AG04450 (cell line): ENCODE results near the gene C20orf141. TPM values are rescaled to one million over a fixed set of nuclear protein-coding genes. Genes with fewer than 3 reads are reported as not detected.

Source experiments
- CTCF ChIA-PET: fragments of 300-600, 350-600 bp; formaldehyde crosslinking; extraction: SDS; loops from one replicate; lab custom pipeline; 2022; ENCODE audit warnings: antibody characterized with exemption, inconsistent platforms; lab: Charles Lee
- POLR2A ChIA-PET: fragments of 350-600 bp; formaldehyde crosslinking; extraction: SDS; loops from one replicate; lab custom pipeline; 2021; ENCODE audit warnings: antibody characterized with exemption, inconsistent platforms; lab: Yijun Ruan, JAX
- DNase-seq: peaks from one replicate; pipeline ENCODE4 v3.0.0-alpha.2; 2011; ENCODE audit warnings: low read depth, low spot score
- H3K27ac ChIP-seq: one replicate; pipeline ENCODE4 v1.5.1; 2012; ENCODE audit warnings: low read depth, low read length, control low read depth
- H3K27me3 ChIP-seq: one replicate; pipeline ENCODE4 v1.6.0; 2012; ENCODE audit warnings: low read length; ENCODE audit not compliant: control insufficient read depth, insufficient read depth
- H3K4me3 ChIP-seq: 2 replicates; pipeline ENCODE4 v1.5.1; 2011; ENCODE audit warnings: mild to moderate bottlenecking, low read depth, low read length, control low read depth
- H3K9me3 ChIP-seq: 2 replicates; pipeline ENCODE4 v1.5.1; 2012; ENCODE audit warnings: low read length; ENCODE audit not compliant: control insufficient read depth, insufficient read depth
- polyA plus RNA-seq: library from polyadenylated mRNA; depleted of rRNA; stranded (reverse); fragments of >200 nt; gene quantifications from 2 replicates; pipeline ENCODE4 v1.2.3, GENCODE V29; 2011
- TF ChIP-seq, protein P1 (sequence below): IDR thresholded peaks from 2 replicates; pipeline ENCODE4 v1.5.1; 2011; ENCODE audit warnings: low read depth, low read length, control low read depth, inconsistent platforms

The C20orf141 gene
- polyA plus RNA-seq, 1 experiment = not detected

DNA sequence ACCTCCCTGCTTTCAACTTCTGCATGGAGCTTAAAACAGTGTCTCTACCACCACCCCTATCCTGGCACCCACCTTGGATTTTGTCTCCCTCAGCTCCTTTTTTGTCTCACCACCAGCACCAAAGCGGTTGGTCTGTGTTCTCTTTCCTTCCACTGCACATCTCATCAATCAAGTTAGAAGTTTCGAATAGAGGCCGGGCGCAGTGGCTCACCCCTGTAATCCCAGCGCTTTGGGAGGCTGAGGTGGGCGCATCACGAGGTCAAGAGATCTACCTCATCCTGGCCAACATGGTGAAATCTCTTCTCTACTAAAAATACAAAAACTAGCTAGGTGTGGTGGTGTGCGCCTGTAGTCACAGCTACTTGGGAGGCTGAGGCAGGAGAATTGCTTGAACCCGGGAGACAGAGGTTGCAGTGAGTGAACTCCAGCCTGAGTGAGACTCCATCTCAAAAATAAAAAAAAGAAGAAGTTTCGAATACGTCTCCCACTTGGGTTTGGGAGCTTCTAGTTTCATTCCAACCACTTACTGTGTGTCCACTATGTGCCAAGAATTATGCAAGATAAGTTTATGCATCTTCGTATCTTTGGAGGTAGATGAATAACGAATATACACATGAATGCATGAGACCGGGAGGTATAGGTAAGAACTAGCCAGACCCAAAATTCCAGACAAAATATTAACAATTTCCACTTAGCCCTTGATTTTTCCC is 19.8 kb downstream of the C20orf141 start:
- TF ChIP-seq, protein P1, sequence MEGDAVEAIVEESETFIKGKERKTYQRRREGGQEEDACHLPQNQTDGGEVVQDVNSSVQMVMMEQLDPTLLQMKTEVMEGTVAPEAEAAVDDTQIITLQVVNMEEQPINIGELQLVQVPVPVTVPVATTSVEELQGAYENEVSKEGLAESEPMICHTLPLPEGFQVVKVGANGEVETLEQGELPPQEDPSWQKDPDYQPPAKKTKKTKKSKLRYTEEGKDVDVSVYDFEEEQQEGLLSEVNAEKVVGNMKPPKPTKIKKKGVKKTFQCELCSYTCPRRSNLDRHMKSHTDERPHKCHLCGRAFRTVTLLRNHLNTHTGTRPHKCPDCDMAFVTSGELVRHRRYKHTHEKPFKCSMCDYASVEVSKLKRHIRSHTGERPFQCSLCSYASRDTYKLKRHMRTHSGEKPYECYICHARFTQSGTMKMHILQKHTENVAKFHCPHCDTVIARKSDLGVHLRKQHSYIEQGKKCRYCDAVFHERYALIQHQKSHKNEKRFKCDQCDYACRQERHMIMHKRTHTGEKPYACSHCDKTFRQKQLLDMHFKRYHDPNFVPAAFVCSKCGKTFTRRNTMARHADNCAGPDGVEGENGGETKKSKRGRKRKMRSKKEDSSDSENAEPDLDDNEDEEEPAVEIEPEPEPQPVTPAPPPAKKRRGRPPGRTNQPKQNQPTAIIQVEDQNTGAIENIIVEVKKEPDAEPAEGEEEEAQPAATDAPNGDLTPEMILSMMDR = no peak
- Histone ChIP-seq H3K27ac (no peak overlapping the region), H3K27me3 (no peaks in the 10 kb centered on the region), H3K4me3 (no peak overlapping the region), H3K9me3 (no peaks in the 10 kb centered on the region; the same call in 1 of the 2 replicates)
- no peak for DNase-seq
- ChIA-PET POLR2A (no interaction called here), CTCF (interaction anchor here (3.1 kb wide), 1 partner anchor 17 kb away, joined by 10 read pairs; no protein-coding TSS in a partner anchor)

DNA sequence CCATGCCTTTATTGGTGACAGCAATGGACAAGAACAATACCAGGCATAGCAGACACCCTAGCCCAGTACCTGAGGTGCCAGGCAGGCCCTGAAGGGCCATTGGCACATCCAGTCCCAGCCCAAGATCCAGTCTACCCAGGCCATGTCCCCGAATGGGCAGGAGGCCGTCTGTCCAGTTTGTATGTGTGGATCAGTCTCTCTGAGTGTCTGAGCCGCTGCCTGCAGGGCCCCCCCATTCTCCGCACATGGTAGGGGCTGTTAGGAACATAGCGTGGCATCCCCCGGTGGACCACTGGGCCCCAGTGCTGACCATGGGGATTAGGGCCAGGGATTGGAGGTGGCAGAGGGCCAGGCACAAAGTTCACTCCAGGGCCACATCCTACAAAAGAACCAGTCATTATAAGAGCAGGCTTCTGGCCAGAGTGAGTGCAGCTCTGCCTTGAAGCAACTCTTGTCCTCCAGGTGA is 20.6 kb downstream of the C20orf141 start:
- ChIA-PET CTCF (interaction anchor here (3.1 kb wide), 1 partner anchor 17 kb away, joined by 10 read pairs; no protein-coding TSS in a partner anchor), POLR2A (interaction anchor here (0.7 kb wide), 1 partner anchor 377 kb away, joined by 4 read pairs; no protein-coding TSS in a partner anchor)
- DNase-seq = no peak

DNA sequence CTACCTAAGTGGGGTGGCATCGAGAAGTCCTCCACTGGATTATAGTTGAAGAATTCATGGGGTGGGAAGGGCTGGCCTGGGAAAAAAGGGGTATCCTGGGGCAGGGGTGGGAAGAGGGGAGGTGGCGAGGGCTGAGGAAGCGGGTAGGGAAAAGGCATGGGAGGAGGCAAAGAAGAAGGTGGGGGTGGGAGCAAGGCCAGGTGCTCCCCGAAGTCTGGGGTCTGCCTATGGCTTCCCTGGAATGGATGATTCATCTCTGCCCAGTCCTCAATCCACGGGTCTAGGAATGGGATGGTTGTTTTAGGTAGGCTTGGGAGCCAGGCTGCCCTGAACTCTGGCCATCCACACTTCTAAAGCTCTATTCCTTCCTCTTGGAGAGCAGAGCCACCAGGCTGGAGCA is 21.2 kb downstream of the C20orf141 start:
- TF ChIP-seq, protein P1 = no peak
- DNase-seq = no peak
- Histone ChIP-seq H3K27me3 (no peaks in the 10 kb centered on the region), H3K27ac (no peak overlapping the region), H3K9me3 (peaks cover 3% of the 10 kb centered on the region; the same call in 1 of the 2 replicates), H3K4me3 (no peak overlapping the region)
- ChIA-PET POLR2A (interaction anchor here (0.7 kb wide), 1 partner anchor 377 kb away, joined by 4 read pairs; no protein-coding TSS in a partner anchor), CTCF (no interaction called here)

More for the DNA sequence above, 20.6 kb downstream of the C20orf141 start:
- no peak overlapping the region for H3K4me3 ChIP-seq
- no peaks in the 10 kb centered on the region for H3K27me3 ChIP-seq
- H3K27ac ChIP-seq = no peak overlapping the region
- peaks cover 3% of the 10 kb centered on the region; the same call in 1 of the 2 replicates for H3K9me3 ChIP-seq
- TF ChIP-seq, protein P1 = no peak

DNA sequence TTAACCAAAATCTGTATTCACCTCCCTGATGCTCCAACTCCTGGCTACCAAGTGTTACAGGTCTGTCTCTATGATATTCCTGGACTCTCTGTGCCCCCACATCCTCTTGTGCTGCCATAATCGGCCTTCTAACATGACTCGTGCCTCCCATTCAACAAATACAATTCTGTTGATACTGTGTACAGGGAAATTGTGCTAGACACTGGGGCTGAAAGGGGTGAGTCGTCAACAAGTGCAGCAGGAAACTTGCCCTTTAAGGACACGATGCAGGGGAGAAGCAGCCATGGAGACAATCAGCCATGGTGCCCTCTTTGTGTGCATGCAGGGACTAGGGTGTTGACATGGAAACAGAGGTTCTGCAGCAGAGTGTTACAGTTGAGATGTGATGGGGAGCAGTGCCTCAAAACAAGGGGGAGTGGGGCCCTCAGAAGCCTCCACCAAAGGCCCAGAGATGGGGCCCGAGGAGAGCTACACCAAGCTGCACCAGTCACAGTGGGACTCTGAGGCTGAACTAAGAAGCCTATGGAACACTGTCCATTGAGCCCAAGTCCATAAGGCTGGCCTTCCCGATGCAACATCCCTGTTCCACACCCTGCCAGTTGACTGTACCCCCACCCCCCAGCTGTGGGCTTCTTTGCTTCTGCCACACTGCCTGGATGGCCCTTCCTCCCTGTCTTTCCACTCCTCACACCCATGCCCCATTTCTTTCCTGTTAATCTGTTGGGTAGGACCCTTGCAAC is 22.6 kb downstream of the C20orf141 start:
- DNase-seq = no peak
- TF ChIP-seq, protein P1 = no peak
- Histone ChIP-seq H3K4me3 (no peak overlapping the region), H3K27ac (no peak overlapping the region), H3K27me3 (no peaks in the 10 kb centered on the region), H3K9me3 (peaks cover 3% of the 10 kb centered on the region; the same call in 1 of the 2 replicates)
- ChIA-PET POLR2A (interaction anchor here (0.6 kb wide), 1 partner anchor 19 kb away, joined by 4 read pairs; no protein-coding TSS in a partner anchor), CTCF (no interaction called here)
